NT2/D1 (cell line): ENCODE data around the gene LSM2.

Source experiments
- DNase-seq: peaks from one replicate; pipeline ENCODE4 v3.0.0-alpha.2; 2011; ENCODE audit warnings: low read depth, low spot score
- H3K27me3 ChIP-seq: 2 replicates; pipeline ENCODE4 v1.6.0; 2011; ENCODE audit warnings: mild to moderate bottlenecking; ENCODE audit not compliant: insufficient read length, insufficient read depth
- H3K36me3 ChIP-seq: 2 replicates; pipeline ENCODE4 v1.6.1; 2011; ENCODE audit warnings: mild to moderate bottlenecking, low read length, mixed read lengths; ENCODE audit not compliant: insufficient read depth, insufficient read length
- H3K4me1 ChIP-seq: 2 replicates; pipeline ENCODE4 v1.5.1; 2011; ENCODE audit not compliant: insufficient read depth, insufficient read length
- H3K4me3 ChIP-seq: 2 replicates; pipeline ENCODE4 v1.5.1; 2011; ENCODE audit warnings: low read depth; ENCODE audit not compliant: insufficient read length
- H3K9ac ChIP-seq: 2 replicates; pipeline ENCODE4 v1.6.0; 2011; ENCODE audit warnings: low read depth; ENCODE audit not compliant: insufficient read length
- H3K9me3 ChIP-seq: 2 replicates; pipeline ENCODE4 v1.5.1; 2011; ENCODE audit warnings: mild to moderate bottlenecking, low read length; ENCODE audit not compliant: insufficient read depth
- SUZ12 ChIP-seq: IDR thresholded peaks from 2 replicates; pipeline ENCODE4 v1.6.1; 2011; ENCODE audit not compliant: insufficient read length, insufficient read depth; ENCODE audit errors: extremely low read depth
- YY1 ChIP-seq: IDR thresholded peaks from 2 replicates; pipeline ENCODE4 v1.6.1; 2011; ENCODE audit not compliant: insufficient read length, insufficient read depth
- ZNF274 ChIP-seq: IDR thresholded peaks from 2 replicates; pipeline ENCODE4 v1.6.1; 2011; ENCODE audit warnings: mild to moderate bottlenecking, low read depth, low read length

Gene LSM2

GRCh38 chr6:31792761-31793171 lies 14.0 kb downstream of the LSM2 start:
- TF ChIP-seq YY1: no peak
- TF ChIP-seq ZNF274: no peak
- no peak for TF ChIP-seq SUZ12
- no peaks in the 10 kb centered on the region for H3K27me3 ChIP-seq
- no peaks in the 10 kb centered on the region for H3K9me3 ChIP-seq
- no peak overlapping the region for H3K9ac ChIP-seq
- peaks cover 2% of the 10 kb centered on the region for H3K4me1 ChIP-seq
- no peak overlapping the region for H3K4me3 ChIP-seq
- H3K36me3 ChIP-seq: peaks cover 41% of the 10 kb centered on the region
- no peak for DNase-seq

GRCh38 chr6:31792090-31792374 lies 14.7 kb downstream of the LSM2 start:
- Histone ChIP-seq H3K4me3 (no peak overlapping the region), H3K36me3 (peaks cover 37% of the 10 kb centered on the region), H3K4me1 (peaks cover 2% of the 10 kb centered on the region), H3K9ac (no peak overlapping the region), H3K9me3 (no peaks in the 10 kb centered on the region), H3K27me3 (no peaks in the 10 kb centered on the region)
- TF ChIP-seq YY1 (no peak), ZNF274 (no peak), SUZ12 (no peak)
- DNase-seq: no peak

GRCh38 chr6:31791324-31792089 lies 15.3 kb downstream of the LSM2 start:
- no peak overlapping the region for H3K9ac ChIP-seq
- no peak overlapping the region for H3K4me3 ChIP-seq
- H3K27me3 ChIP-seq: no peaks in the 10 kb centered on the region
- peaks cover 2% of the 10 kb centered on the region for H3K4me1 ChIP-seq
- peaks cover 40% of the 10 kb centered on the region for H3K36me3 ChIP-seq
- TF ChIP-seq SUZ12 (no peak), YY1 (no peak), ZNF274 (no peak)
- no peaks in the 10 kb centered on the region for H3K9me3 ChIP-seq
- DNase-seq: no peak

- Histone ChIP-seq H3K9me3 (no peaks in the 10 kb centered on the region), H3K27me3 (no peaks in the 10 kb centered on the region), H3K9ac (no peak overlapping the region), H3K4me3 (no peak overlapping the region), H3K4me1 (no peaks in the 10 kb centered on the region), H3K36me3 (peaks cover 71% of the 10 kb centered on the region)
- DNase-seq: no peak
- no peak for TF ChIP-seq SUZ12
- no peak for TF ChIP-seq ZNF274
- TF ChIP-seq YY1: no peak
These were observed 21.3 kb downstream of the LSM2 start for GRCh38 chr6:31785475-31785874.

GRCh38 chr6:31784098-31784925 lies 22.5 kb downstream of the LSM2 start:
- DNase-seq: no peak
- no peak overlapping the region for H3K4me3 ChIP-seq
- no peaks in the 10 kb centered on the region for H3K4me1 ChIP-seq
- no peak for TF ChIP-seq ZNF274
- TF ChIP-seq YY1: no peak
- TF ChIP-seq SUZ12: no peak
- no peaks in the 10 kb centered on the region for H3K27me3 ChIP-seq
- no peaks in the 10 kb centered on the region for H3K9me3 ChIP-seq
- H3K9ac ChIP-seq: no peak overlapping the region
- H3K36me3 ChIP-seq: peaks cover 77% of the 10 kb centered on the region

- H3K9ac ChIP-seq: no peak overlapping the region
- no peak for DNase-seq
- H3K36me3 ChIP-seq: peaks cover 96% of the 10 kb centered on the region
- H3K4me3 ChIP-seq: no peak overlapping the region
- no peaks in the 10 kb centered on the region for H3K4me1 ChIP-seq
- no peak for TF ChIP-seq SUZ12
- TF ChIP-seq YY1: no peak
- no peak for TF ChIP-seq ZNF274
- no peaks in the 10 kb centered on the region for H3K27me3 ChIP-seq
- no peaks in the 10 kb centered on the region for H3K9me3 ChIP-seq
These were observed 24.5 kb downstream of the LSM2 start for GRCh38 chr6:31782126-31782855.
